Brain pericyte (primary cell): Measurements from ENCODE around the gene GALNT17.

ENCODE experiments used
- DNase-seq: peaks from one replicate; pipeline ENCODE4 v3.0.0-alpha.2; 2012; ENCODE audit warnings: low read depth, low spot score

Gene GALNT17

DNA sequence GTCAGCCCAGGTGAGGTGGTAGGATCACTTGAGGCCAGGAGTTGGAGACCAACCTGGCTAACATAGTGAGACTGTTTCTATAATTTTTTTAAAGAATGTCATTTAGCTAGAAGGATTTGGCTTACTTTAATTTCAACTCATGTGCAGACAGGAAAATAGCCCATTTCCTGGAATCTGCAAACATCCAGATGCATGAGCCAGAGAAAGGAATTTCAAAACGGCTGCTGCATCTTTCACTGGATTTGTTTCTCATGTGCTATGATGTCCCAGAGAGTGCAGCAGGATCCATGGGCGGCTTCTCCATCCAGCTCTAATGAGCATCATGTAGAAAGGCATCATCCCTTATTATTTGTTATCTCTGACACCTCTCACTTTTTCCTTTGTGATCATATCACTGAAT, 149.3 kb downstream of the GALNT17 start:
- no peak for DNase-seq

DNA sequence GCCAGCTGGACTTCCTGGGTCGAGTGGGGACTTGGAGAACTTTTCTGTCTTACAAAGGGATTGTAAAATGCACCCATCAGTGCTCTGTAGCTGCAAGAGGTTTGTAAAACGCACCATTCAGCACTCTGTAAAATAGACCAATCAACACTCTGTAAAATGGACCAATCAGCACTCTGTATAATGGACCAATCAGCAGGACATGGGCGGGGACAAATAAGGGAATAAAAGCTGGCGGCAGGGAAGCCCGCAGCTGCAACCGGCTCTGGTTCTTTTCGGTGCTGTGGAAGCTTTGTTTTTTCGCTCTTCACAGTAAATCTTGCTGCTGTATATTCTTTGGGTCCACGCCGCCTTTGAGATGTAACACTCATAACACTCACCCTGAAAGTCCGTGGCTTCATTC, 151.9 kb downstream of the GALNT17 start:
- DNase-seq = no peak

DNA sequence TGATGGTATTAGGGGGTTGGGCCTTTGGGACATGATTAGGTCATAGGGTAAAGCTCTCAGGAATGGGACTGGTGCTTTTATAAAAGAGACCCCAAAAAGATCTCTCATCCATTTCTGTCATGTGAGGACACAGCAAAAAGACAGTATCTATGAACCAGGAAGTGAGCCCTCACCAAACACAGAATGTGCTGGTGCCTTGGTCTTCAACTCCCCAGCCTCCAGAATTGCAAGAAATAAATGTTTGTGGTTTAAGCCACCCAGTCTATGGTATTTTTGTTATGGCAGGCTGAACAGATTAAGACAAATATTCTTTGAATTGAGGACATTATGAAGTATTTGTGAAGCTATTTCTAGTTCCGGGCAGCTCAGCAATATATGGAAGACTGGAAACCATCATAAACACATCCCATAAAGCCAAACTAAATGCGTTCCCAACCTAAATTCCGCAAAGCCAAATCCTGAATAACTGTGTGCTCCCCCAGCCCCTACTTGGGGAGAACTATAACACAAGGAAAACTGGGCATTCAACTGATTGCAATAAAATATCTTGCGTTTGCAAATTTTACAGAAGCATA, 153.7 kb downstream of the GALNT17 start:
- DNase-seq = no peak

- no peak for DNase-seq
Measured at GRCh38 chr7:71286336-71286735, 154.4 kb downstream of the GALNT17 start.

- no peak for DNase-seq
Measured at GRCh38 chr7:71286924-71287323, 155.0 kb downstream of the GALNT17 start.

DNA sequence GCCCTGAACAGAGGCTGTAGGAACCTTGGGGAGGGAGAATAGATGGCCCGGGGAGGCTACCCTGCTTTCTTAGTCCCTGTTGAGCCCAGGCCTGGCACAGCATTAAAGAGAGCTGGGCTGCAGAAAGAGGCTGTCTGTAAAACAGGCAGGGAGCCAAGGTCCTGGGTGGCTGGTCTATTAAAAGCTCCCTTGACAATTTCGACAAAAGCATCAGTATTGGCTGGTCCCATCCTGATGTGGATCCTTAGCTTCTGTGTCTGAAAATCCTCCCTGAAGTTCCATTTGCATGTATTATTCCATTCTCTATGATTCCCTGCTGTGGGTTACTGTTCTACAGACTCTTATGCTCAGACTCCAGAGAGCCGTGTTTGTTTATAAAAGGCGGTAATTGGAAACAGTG, 158.5 kb downstream of the GALNT17 start:
- DNase-seq = no peak

DNA sequence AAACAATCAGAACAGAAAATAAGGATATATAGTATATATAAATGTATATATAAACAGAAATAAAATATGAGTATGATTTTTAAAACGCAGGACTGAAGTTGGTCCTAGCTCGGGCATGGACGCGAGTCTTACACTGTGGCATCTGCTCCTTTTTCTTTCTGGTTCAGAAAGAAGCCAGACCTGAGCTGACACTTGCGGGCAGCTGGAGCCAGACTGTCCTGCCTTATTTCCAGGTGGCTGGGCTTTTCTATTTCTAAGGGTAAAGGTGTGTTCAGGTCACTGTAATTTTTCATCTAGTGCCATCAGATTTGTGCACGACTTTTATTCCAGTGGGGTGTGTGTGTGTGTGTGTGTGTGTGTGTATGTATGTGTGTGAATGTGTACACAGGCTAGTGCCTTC, 166.4 kb downstream of the GALNT17 start:
- no peak for DNase-seq

DNA sequence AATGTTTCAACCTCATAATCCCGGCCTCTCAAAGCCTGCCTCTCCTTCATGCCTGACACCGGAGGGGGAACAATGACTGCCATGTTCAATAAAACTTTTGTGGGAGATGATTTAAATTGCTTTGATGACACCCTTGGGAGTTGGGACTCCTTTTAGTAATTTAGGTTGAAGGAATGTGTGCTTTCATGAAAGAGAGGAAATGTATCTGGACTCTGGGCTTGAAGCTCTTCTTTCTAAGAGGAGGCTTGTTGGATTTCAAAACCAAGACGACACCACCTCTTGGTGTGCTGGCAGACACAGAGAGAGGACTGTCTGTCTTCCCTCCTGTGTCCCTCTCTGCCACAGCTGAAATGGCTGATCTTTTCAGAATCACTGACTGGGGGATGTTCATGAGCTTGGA, 168.1 kb downstream of the GALNT17 start:
- no peak for DNase-seq

- DNase-seq = no peak
Measured at GRCh38 chr7:71300603-71301002, 168.7 kb downstream of the GALNT17 start.

- no peak for DNase-seq
Measured at GRCh38 chr7:71301167-71301566, 169.2 kb downstream of the GALNT17 start.

- no peak for DNase-seq
Measured at GRCh38 chr7:71303566-71303965, 171.6 kb downstream of the GALNT17 start.

DNA sequence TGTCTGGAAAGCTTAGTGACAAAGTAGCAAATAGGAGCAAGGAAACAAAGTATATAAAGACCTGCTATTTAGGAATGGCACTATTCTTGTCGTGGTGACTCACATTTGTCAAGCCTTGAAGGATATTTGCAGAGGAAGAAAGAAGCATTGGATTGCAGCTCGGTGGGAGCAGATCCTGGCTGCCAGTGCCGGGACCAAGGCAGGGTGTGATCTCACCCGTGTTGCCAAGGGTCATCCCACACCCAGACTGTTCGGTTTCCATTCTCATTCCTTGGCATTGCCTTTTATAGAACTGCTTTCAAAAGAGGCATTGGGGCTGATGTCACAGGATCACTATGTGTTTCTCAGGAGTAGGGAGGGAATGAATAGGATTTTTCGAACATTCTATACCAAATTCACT, 176.2 kb downstream of the GALNT17 start:
- DNase-seq = no peak

- no peak for DNase-seq
Measured at GRCh38 chr7:71311576-71311975, 179.6 kb downstream of the GALNT17 start.

DNA sequence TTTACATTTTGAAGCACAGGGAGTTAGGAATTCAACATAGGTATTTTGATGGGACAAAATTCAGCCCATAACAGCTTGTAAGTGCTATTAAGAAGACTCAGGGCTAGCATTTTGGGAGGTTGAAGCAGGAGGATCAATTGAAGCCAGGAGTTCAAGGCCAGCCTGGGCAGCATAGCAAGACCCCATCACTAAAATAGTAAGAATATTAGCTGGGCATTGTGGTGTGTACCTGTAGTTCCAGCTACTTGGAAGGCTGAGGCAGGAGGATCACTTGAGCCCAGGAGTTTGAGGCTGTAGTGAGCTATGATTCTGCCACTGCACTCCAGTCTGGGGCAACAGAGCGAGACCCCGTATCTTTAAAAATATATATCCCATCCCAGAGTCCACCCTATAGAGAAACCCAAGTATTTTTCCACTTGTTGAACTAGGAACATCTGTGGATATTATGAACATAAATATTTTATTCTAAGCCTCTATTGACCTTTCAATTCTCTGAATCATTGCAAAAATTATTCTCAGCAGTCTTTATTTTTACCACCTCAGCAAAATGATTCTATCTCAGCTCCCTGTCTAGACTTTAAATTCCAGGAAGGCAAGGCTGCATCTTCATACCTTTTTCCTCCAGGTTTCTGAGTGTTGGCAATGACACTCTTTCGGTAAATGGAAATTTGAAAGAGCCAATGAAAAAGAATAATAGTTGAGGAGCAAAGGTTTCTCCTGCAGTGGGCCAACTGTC, 181.0 kb downstream of the GALNT17 start:
- DNase-seq = no peak

GRCh38 chr7:71313553-71313952, 181.6 kb downstream of the GALNT17 start:
- DNase-seq = no peak

GRCh38 chr7:71320916-71321315, 189.0 kb downstream of the GALNT17 start:
- DNase-seq = no peak

DNA sequence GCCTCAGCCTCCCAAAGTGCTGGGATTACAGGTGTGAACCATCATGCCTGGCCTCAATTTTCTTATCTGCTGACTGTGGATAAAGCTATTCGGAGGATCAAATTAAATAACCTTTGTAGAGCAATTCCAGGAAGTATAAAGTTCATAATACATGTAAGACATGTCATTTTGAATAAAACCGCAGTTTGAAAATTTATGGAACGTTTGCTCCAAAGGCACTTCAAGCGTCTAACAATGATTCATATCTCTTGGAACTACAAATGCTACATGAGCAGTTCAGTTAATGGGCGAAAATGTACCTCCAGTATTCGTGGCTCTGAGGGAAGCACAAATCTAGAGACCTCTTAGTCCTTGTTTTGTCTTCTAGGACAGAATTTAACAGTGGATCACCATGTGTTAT, 190.3 kb downstream of the GALNT17 start:
- DNase-seq = no peak

DNA sequence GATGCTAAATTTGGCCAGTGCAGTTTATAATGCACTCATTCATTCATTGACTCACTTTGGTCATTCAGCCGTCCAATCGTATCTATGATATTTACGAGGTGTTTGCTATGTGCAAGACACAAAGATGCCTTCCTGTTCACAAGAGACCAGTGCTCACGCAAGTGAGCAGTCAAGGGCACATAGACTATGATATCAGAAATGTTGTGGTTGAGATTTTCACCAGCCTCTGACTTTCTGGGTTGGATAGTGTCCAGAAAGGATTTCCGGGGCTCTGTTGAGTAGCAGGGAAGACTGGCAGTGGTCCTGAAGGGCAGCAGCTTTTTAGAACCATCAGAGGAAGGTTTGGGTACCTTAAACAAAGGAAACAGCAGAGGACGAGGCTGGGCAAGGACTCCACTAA, 191.8 kb downstream of the GALNT17 start:
- DNase-seq = no peak

GRCh38 chr7:71325151-71325550, 193.2 kb downstream of the GALNT17 start:
- no peak for DNase-seq

GRCh38 chr7:71326595-71326994, 194.7 kb downstream of the GALNT17 start:
- no peak for DNase-seq

- DNase-seq = no peak
Measured at GRCh38 chr7:71327946-71328345, 196.0 kb downstream of the GALNT17 start.

GRCh38 chr7:71329030-71329660, 197.2 kb downstream of the GALNT17 start:
- no peak for DNase-seq

- no peak for DNase-seq
Measured at GRCh38 chr7:71332207-71332606, 200.3 kb downstream of the GALNT17 start.
